Activated naive CD4-positive, alpha-beta T cell treated with anti-CD3 and anti-CD28 coated beads, Interleukin-2, amount 50 U/mL, for 72 hours (primary cell): ENCODE results near the gene PGBD5. TPM values are rescaled to one million over a fixed set of nuclear protein-coding genes. Genes with fewer than 3 reads are reported as not detected.
A peak's percentile ranks its signal among the peaks of the same experiment; 100 is the strongest.

ENCODE experiments used
- ATAC-seq, 2 donors: fragments of 150-1000 bp; cut with Tn5 transposase; 2 replicates each; pipeline ENCODE4 v1.10.0; 2021; ENCODE audit warnings: mild to moderate bottlenecking in 2 of 2, moderate library complexity in 2 of 2
- DNase-seq, 2 donors: peaks; one replicate each; pipeline ENCODE4 v3.0.0; 2021 to 2022; ENCODE audit warnings: low spot score in 2 of 2
- H3K27ac Mint-ChIP-seq, 2 donors: one replicate each; pipeline ENCODE4 v1.8.0; 2022; ENCODE audit warnings: mild to moderate bottlenecking in 2 of 2, mixed read lengths in 2 of 2
- H3K36me3 Mint-ChIP-seq, 2 donors: one replicate each; pipeline ENCODE4 v1.8.0; 2022; ENCODE audit warnings: mixed read lengths in 2 of 2
- H3K9me3 Mint-ChIP-seq, 2 donors: one replicate each; pipeline ENCODE4 v1.8.0; 2022; ENCODE audit warnings: mixed read lengths in 2 of 2
- total RNA-seq, 2 donors: library from RNA; stranded (reverse); gene quantifications; one replicate each; pipeline ENCODE4 v1.2.3, GENCODE V29; 2022

Gene PGBD5
- total RNA-seq, 2 donors from 2014 or later, result 0.10 TPM; not detected in 1

GRCh38 chr1:230265200-230266115 lies 160.7 kb downstream of the PGBD5 start:
- ATAC-seq (no peak), DNase-seq (peak in 1 of 2 donors; percentile 26)
- Mint-ChIP-seq H3K36me3 (peaks cover 17 to 26% of the 10 kb centered on the region in 2 donors), H3K27ac (no peak overlapping the region), H3K9me3 (no peaks in the 10 kb centered on the region)

Other genes starting within 250 kb of the PGBD5 start
- 10 to 100 TPM in 1 of 2 donors, 1 to 10 TPM in 1; 9.8 to 30.8 TPM for gene COG2, start 216.1 kb upstream of the PGBD5 start, total RNA-seq